ENCODE results near the gene PRPF31. TPM values are rescaled to one million over a fixed set of nuclear protein-coding genes. Genes with fewer than 3 reads are reported as not detected.

PRPF31 gene
- polyA plus RNA-seq, 1 of the 3 experiments (the other 2 are of a cell fraction), result 81.0 TPM

GRCh38 chr19:54155694-54156093 lies 40.1 kb downstream of the PRPF31 start:
- no peak for DNase-seq
- Histone ChIP-seq H3K4me2 (no peak overlapping the region), H3K36me3 (replicated peaks in 1 of 2; ENCODE audit: control insufficient read depth in 1 of 2, insufficient read depth in 2 of 2, low read length in 1 of 2) (peaks cover 33 to 61% of the 10 kb centered on the region in 2 experiments), H3K9me3 (no peaks in the 10 kb centered on the region), H3K4me3 (ENCODE audit: low read depth in 2 of 2, low read length in 1 of 2) (no peak overlapping the region), H3K4me1 (ENCODE audit: control insufficient read depth in 1 of 2, insufficient read depth in 2 of 2, low read depth in 1 of 2, low read length in 1 of 2) (peaks cover 7 to 13% of the 10 kb centered on the region in 2 experiments; a peak in 2 of 4 replicates), H3K9ac (no peak overlapping the region), H2AFZ (ENCODE audit: low read depth) (no peak overlapping the region), H4K20me1 (ENCODE audit: insufficient read depth) (no peaks in the 10 kb centered on the region), H3K27ac (ENCODE audit: low read depth in 2 of 2, low read length in 1 of 2) (no peak overlapping the region), H3F3A (replicated peaks; ENCODE audit: insufficient read depth) (peaks cover 19% of the 10 kb centered on the region), H3K27me3 (ENCODE audit: insufficient read depth) (no peaks in the 10 kb centered on the region), H3K9me2 (no peaks in the 10 kb centered on the region), H3K79me2 (ENCODE audit: insufficient read depth) (peaks cover 12% of the 10 kb centered on the region; the same call in 1 of the 2 replicates)
- CTCF ChIA-PET, result interaction anchor here (0.7 kb wide), 1 partner anchor 11 kb away, joined by 3 read pairs; no protein-coding TSS in a partner anchor
- POLR2A ChIA-PET, result no interaction called here
- WGBS (ENCODE audit: low lambda C conversion rate), result 91% methylated on average over 19 of the region's 19 CpGs
- TF ChIP-seq RAD21 (IDR thresholded peaks at IDR 0.05; ENCODE audit: low read length) (no peak), TAF1 (IDR thresholded peaks at IDR 0.05; ENCODE audit: borderline replicate concordance, low read depth, low read length) (no peak), MEF2A (IDR thresholded peaks at IDR 0.05; ENCODE audit: borderline replicate concordance, low read depth) (no peak), MXI1 (IDR thresholded peaks at IDR 0.05; ENCODE audit: low read depth, low read length) (no peak), ELF1 (IDR thresholded peaks at IDR 0.05) (no peak), JUND (IDR thresholded peaks at IDR 0.05) (no peak), FOXJ3 (CRISPR knock-in tag; IDR thresholded peaks at IDR 0.05) (no peak), SIN3A (IDR thresholded peaks at IDR 0.05; ENCODE audit: borderline replicate concordance, low read depth, low read length) (no peak), EZH2phosphoT487 (IDR thresholded peaks at IDR 0.05; ENCODE audit: borderline replicate concordance, low read depth) (no peak), TEAD4 (IDR thresholded peaks at IDR 0.05; ENCODE audit: borderline replicate concordance, insufficient read depth) (no peak)
- TF ChIP-seq, protein P1, sequence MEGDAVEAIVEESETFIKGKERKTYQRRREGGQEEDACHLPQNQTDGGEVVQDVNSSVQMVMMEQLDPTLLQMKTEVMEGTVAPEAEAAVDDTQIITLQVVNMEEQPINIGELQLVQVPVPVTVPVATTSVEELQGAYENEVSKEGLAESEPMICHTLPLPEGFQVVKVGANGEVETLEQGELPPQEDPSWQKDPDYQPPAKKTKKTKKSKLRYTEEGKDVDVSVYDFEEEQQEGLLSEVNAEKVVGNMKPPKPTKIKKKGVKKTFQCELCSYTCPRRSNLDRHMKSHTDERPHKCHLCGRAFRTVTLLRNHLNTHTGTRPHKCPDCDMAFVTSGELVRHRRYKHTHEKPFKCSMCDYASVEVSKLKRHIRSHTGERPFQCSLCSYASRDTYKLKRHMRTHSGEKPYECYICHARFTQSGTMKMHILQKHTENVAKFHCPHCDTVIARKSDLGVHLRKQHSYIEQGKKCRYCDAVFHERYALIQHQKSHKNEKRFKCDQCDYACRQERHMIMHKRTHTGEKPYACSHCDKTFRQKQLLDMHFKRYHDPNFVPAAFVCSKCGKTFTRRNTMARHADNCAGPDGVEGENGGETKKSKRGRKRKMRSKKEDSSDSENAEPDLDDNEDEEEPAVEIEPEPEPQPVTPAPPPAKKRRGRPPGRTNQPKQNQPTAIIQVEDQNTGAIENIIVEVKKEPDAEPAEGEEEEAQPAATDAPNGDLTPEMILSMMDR (IDR thresholded peaks at IDR 0.05), result no peak

GRCh38 chr19:54156490-54156889 lies 40.9 kb downstream of the PRPF31 start:
- CTCF ChIA-PET, result no interaction called here
- H3K36me3 ChIP-seq (replicated peaks in 1 of 2; ENCODE audit: control insufficient read depth in 1 of 2, insufficient read depth in 2 of 2, low read length in 1 of 2), result peaks cover 27 to 57% of the 10 kb centered on the region in 2 experiments
- WGBS (ENCODE audit: low lambda C conversion rate), result 89% methylated on average over 11 of the region's 11 CpGs

More at GRCh38 chr19:54156490-54156889, 40.9 kb downstream of the PRPF31 start:
- H2AFZ ChIP-seq (ENCODE audit: low read depth), result no peak overlapping the region
- DNase-seq, result no peak
- peaks cover 7 to 17% of the 10 kb centered on the region in 2 experiments; a peak in 2 of 4 replicates for H3K4me1 ChIP-seq (ENCODE audit: control insufficient read depth in 1 of 2, insufficient read depth in 2 of 2, low read depth in 1 of 2, low read length in 1 of 2)
- POLR2A ChIA-PET, result no interaction called here
- H4K20me1 ChIP-seq (ENCODE audit: insufficient read depth), result no peaks in the 10 kb centered on the region
- no peaks in the 10 kb centered on the region for H3K9me2 ChIP-seq
- H3K79me2 ChIP-seq (ENCODE audit: insufficient read depth), result peaks cover 19% of the 10 kb centered on the region; the same call in 1 of the 2 replicates
- no peak overlapping the region for H3K27ac ChIP-seq (ENCODE audit: low read depth in 2 of 2, low read length in 1 of 2)
- TF ChIP-seq FOXM1 (IDR thresholded peaks at IDR 0.05; ENCODE audit: low read depth) (no peak), TEAD4 (IDR thresholded peaks at IDR 0.05; ENCODE audit: borderline replicate concordance, insufficient read depth) (no peak), NRF1 (IDR thresholded peaks at IDR 0.05; ENCODE audit: low read depth, low read length) (no peak), REST (IDR thresholded peaks at IDR 0.05; ENCODE audit: low read depth, low read length) (no peak), RXRA (IDR thresholded peaks at IDR 0.05; ENCODE audit: borderline replicate concordance, low read depth) (no peak), POLR2AphosphoS5 (IDR thresholded peaks at IDR 0.05; ENCODE audit: low read depth, low read length) (no peak; the same call in 1 of the 2 replicates)
- TF ChIP-seq, protein P2, sequence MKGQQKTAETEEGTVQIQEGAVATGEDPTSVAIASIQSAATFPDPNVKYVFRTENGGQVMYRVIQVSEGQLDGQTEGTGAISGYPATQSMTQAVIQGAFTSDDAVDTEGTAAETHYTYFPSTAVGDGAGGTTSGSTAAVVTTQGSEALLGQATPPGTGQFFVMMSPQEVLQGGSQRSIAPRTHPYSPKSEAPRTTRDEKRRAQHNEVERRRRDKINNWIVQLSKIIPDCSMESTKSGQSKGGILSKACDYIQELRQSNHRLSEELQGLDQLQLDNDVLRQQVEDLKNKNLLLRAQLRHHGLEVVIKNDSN (IDR thresholded peaks at IDR 0.05; ENCODE audit: borderline replicate concordance, low read depth), result no peak
- peaks cover 16% of the 10 kb centered on the region for H3F3A ChIP-seq (replicated peaks; ENCODE audit: insufficient read depth)
- H3K9me3 ChIP-seq, result no peaks in the 10 kb centered on the region
- H3K27me3 ChIP-seq (ENCODE audit: insufficient read depth), result no peaks in the 10 kb centered on the region
- H3K4me2 ChIP-seq, result no peak overlapping the region
- H3K4me3 ChIP-seq (ENCODE audit: low read depth in 2 of 2, low read length in 1 of 2), result no peak overlapping the region
- no peak overlapping the region for H3K9ac ChIP-seq
